Measurements from ENCODE around the gene HYAL2.

The HYAL2 gene

DNA sequence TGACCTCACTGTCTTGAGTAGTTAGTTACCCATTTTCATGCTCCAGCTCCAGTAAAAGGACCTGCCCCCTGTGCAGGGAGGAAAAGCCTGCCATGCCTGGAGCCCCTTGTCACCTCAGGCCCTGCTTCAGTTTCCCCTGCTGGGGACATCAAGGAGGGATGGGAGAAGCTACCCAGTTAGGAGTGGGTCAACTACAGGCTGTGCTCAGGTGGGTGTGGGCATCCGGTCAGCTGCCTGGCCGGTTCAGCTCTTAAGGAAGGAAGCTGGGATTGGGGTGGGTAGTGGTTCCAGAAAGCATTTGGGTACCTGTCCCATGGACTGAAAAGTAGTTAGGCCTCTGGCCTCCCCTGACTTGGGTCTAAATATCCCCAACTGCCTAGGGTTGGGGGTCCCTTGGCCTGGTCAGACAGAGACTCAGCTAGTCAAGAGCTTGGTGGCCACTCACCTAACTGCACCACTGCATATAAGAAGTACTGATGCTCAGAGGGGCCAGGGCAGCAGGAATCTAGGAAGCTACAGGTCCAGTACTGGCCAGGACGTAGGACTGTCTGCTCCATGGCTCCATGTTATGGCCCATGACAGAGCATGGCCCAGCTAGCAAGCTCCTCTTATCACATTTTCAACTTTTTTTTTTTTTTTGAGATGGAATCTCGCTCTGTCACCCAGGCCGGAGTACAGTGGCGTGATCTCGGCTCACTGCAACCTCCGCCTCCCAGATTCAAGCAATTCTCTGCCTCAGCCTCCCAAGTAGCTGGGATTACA is 43.1 kb downstream of the HYAL2 start:
- TF ChIP-seq TCF4 (CRISPR knock-in tag; IDR thresholded peaks at IDR 0.05; ENCODE audit: borderline replicate concordance): no peak
- TF ChIP-seq, protein P1, sequence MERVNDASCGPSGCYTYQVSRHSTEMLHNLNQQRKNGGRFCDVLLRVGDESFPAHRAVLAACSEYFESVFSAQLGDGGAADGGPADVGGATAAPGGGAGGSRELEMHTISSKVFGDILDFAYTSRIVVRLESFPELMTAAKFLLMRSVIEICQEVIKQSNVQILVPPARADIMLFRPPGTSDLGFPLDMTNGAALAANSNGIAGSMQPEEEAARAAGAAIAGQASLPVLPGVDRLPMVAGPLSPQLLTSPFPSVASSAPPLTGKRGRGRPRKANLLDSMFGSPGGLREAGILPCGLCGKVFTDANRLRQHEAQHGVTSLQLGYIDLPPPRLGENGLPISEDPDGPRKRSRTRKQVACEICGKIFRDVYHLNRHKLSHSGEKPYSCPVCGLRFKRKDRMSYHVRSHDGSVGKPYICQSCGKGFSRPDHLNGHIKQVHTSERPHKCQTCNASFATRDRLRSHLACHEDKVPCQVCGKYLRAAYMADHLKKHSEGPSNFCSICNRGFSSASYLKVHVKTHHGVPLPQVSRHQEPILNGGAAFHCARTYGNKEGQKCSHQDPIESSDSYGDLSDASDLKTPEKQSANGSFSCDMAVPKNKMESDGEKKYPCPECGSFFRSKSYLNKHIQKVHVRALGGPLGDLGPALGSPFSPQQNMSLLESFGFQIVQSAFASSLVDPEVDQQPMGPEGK (CRISPR knock-in tag; IDR thresholded peaks at IDR 0.05; ENCODE audit: borderline replicate concordance): no peak
- TF ChIP-seq ESRRG (CRISPR knock-in tag; IDR thresholded peaks at IDR 0.05): no peak
- TF ChIP-seq ARNTL (CRISPR knock-in tag; IDR thresholded peaks at IDR 0.05; ENCODE audit: borderline replicate concordance, low read depth): no peak
- ATAC-seq: no peak

DNA sequence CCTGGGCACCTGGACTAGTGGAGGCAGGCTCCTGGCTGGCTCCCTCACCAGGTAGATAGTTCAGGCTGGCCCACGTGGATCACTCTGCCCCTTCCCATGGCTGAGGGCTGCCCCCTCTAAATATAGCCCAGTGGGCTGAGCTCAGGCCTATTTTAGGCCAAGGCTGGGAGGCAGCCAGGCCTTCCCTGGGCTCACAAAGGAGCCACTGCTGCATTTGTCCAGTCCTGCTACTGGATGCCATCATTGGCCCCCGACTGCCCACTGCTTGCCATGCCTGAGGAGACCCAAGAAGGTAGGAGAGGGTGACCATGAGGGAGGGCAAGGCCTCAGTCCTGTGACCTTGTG is 43.7 kb downstream of the HYAL2 start, which contains the start of gene LSMEM2:
Gene LSMEM2 (plus strand): TSS at position 208 of the 345 bp plus-strand sequence. CDS start 27 bp downstream, at position 235.
- no peak for ATAC-seq
- TF ChIP-seq GLIS3 (CRISPR knock-in tag; IDR thresholded peaks at IDR 0.05): no peak
- TF ChIP-seq ARNTL (CRISPR knock-in tag; IDR thresholded peaks at IDR 0.05; ENCODE audit: borderline replicate concordance, low read depth): no peak
- no peak for TF ChIP-seq RARB (CRISPR knock-in tag; IDR thresholded peaks at IDR 0.05)
- no peak for TF ChIP-seq ZFP30 (CRISPR knock-in tag; IDR thresholded peaks at IDR 0.05)
- TF ChIP-seq, protein P2, sequence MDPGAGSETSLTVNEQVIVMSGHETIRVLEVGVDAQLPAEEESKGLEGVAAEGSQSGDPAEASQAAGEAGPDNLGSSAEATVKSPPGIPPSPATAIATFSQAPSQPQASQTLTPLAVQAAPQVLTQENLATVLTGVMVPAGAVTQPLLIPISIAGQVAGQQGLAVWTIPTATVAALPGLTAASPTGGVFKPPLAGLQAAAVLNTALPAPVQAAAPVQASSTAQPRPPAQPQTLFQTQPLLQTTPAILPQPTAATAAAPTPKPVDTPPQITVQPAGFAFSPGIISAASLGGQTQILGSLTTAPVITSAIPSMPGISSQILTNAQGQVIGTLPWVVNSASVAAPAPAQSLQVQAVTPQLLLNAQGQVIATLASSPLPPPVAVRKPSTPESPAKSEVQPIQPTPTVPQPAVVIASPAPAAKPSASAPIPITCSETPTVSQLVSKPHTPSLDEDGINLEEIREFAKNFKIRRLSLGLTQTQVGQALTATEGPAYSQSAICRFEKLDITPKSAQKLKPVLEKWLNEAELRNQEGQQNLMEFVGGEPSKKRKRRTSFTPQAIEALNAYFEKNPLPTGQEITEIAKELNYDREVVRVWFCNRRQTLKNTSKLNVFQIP (CRISPR knock-in tag; IDR thresholded peaks at IDR 0.05; ENCODE audit: borderline replicate concordance, low read depth): no peak
- no peak for TF ChIP-seq TCF4 (CRISPR knock-in tag; IDR thresholded peaks at IDR 0.05; ENCODE audit: borderline replicate concordance)
- TF ChIP-seq ZC3H10 (CRISPR knock-in tag; IDR thresholded peaks at IDR 0.05): no peak
- TF ChIP-seq, protein P3, sequence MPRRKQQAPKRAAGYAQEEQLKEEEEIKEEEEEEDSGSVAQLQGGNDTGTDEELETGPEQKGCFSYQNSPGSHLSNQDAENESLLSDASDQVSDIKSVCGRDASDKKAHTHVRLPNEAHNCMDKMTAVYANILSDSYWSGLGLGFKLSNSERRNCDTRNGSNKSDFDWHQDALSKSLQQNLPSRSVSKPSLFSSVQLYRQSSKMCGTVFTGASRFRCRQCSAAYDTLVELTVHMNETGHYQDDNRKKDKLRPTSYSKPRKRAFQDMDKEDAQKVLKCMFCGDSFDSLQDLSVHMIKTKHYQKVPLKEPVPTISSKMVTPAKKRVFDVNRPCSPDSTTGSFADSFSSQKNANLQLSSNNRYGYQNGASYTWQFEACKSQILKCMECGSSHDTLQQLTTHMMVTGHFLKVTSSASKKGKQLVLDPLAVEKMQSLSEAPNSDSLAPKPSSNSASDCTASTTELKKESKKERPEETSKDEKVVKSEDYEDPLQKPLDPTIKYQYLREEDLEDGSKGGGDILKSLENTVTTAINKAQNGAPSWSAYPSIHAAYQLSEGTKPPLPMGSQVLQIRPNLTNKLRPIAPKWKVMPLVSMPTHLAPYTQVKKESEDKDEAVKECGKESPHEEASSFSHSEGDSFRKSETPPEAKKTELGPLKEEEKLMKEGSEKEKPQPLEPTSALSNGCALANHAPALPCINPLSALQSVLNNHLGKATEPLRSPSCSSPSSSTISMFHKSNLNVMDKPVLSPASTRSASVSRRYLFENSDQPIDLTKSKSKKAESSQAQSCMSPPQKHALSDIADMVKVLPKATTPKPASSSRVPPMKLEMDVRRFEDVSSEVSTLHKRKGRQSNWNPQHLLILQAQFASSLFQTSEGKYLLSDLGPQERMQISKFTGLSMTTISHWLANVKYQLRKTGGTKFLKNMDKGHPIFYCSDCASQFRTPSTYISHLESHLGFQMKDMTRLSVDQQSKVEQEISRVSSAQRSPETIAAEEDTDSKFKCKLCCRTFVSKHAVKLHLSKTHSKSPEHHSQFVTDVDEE (CRISPR knock-in tag; IDR thresholded peaks at IDR 0.05): no peak
- TF ChIP-seq CSDC2 (CRISPR knock-in tag; IDR thresholded peaks at IDR 0.05): no peak
- TF ChIP-seq SNAI2 (CRISPR knock-in tag; IDR thresholded peaks at IDR 0.05): no peak
- no peak for TF ChIP-seq OSR1 (CRISPR knock-in tag; IDR thresholded peaks at IDR 0.05)
- TF ChIP-seq, protein P4, sequence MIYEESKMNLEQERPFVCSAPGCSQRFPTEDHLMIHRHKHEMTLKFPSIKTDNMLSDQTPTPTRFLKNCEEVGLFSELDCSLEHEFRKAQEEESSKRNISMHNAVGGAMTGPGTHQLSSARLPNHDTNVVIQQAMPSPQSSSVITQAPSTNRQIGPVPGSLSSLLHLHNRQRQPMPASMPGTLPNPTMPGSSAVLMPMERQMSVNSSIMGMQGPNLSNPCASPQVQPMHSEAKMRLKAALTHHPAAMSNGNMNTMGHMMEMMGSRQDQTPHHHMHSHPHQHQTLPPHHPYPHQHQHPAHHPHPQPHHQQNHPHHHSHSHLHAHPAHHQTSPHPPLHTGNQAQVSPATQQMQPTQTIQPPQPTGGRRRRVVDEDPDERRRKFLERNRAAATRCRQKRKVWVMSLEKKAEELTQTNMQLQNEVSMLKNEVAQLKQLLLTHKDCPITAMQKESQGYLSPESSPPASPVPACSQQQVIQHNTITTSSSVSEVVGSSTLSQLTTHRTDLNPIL (CRISPR knock-in tag; IDR thresholded peaks at IDR 0.05; ENCODE audit: low read depth): no peak
- TF ChIP-seq ZFP3 (CRISPR knock-in tag; IDR thresholded peaks at IDR 0.05): no peak
- TF ChIP-seq ISL1 (CRISPR knock-in tag; IDR thresholded peaks at IDR 0.05): no peak

DNA sequence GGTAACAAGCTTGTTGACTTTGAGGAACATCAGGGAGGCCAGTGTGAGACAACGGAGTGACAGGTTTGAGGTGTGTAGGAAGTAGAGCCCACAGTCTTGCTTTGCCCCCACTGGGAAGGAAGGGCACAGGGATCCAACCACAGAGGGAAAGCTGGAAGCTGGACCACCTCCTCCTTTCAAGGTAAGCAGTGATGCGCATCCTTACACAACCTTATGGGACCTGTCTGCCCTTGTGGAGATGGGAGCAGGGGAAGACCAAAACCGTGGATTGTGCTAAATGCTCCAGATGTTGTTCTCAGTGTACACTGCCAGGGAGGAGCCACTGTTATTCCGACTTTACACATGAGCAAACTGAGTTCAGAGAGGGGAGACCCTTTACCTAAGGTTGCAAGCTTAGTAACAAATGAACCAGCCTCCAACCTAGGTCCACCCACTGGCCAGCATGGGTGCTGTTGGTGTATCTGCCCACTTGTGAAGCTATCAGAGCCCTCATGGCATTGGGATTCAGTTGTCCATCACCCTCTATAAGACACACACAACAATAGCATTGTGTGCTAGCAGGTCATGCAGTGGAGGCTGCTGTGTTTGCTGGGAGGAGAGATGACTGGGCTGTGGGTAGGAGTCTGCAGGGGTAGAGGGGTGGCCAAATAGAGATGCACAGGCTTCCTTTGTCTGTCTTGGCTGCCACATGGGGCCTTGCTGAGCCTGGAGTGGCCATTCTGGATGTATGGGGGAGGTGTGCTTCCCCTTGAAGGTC is 44.2 kb downstream of the HYAL2 start:
- ATAC-seq: no peak
- TF ChIP-seq, protein P5, sequence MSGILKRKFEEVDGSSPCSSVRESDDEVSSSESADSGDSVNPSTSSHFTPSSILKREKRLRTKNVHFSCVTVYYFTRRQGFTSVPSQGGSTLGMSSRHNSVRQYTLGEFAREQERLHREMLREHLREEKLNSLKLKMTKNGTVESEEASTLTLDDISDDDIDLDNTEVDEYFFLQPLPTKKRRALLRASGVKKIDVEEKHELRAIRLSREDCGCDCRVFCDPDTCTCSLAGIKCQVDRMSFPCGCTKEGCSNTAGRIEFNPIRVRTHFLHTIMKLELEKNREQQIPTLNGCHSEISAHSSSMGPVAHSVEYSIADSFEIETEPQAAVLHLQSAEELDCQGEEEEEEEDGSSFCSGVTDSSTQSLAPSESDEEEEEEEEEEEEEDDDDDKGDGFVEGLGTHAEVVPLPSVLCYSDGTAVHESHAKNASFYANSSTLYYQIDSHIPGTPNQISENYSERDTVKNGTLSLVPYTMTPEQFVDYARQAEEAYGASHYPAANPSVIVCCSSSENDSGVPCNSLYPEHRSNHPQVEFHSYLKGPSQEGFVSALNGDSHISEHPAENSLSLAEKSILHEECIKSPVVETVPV (CRISPR knock-in tag; IDR thresholded peaks at IDR 0.05): no peak
- TF ChIP-seq BACH2 (CRISPR knock-in tag; IDR thresholded peaks at IDR 0.05; ENCODE audit: borderline replicate concordance) (no peak), GLIS3 (CRISPR knock-in tag; IDR thresholded peaks at IDR 0.05) (no peak), ARNTL (CRISPR knock-in tag; IDR thresholded peaks at IDR 0.05; ENCODE audit: borderline replicate concordance, low read depth) (no peak), OSR1 (CRISPR knock-in tag; IDR thresholded peaks at IDR 0.05) (no peak), ZFP30 (CRISPR knock-in tag; IDR thresholded peaks at IDR 0.05) (no peak), PPARA (CRISPR knock-in tag; IDR thresholded peaks at IDR 0.05; ENCODE audit: borderline replicate concordance) (no peak), TCF4 (CRISPR knock-in tag; IDR thresholded peaks at IDR 0.05; ENCODE audit: borderline replicate concordance) (no peak), ZNF8 (CRISPR knock-in tag; IDR thresholded peaks at IDR 0.05) (no peak), ESRRG (CRISPR knock-in tag; IDR thresholded peaks at IDR 0.05) (no peak), ZC3H10 (CRISPR knock-in tag; IDR thresholded peaks at IDR 0.05) (no peak), ZNF70 (CRISPR knock-in tag; IDR thresholded peaks at IDR 0.05) (no peak), TOX (CRISPR knock-in tag; IDR thresholded peaks at IDR 0.05; ENCODE audit: borderline replicate concordance) (no peak)
- TF ChIP-seq, protein P2 (CRISPR knock-in tag; IDR thresholded peaks at IDR 0.05; ENCODE audit: borderline replicate concordance, low read depth): no peak

Data from SK-N-SH treated with all-trans-retinoic acid at 6 μM for 48 hours (cell line).